Muscle layer of duodenum (tissue), 2 donors: ENCODE data around the gene ANTXR2.

Experiments used
- H3K27ac ChIP-seq: one replicate; pipeline ENCODE4 v1.7.0; 2013; ENCODE audit warnings: mild to moderate bottlenecking, low read length
- H3K27me3 ChIP-seq: one replicate; pipeline ENCODE4 v1.7.0; 2013; ENCODE audit warnings: low read depth, mild to moderate bottlenecking, control low read depth, low read length
- H3K36me3 ChIP-seq, 2 donors: one replicate each; pipeline ENCODE4 v1.7.0; 2013; ENCODE audit warnings: low read length in 2 of 2, control low read depth in 1 of 2, mild to moderate bottlenecking in 1 of 2; ENCODE audit not compliant: insufficient read depth in 2 of 2, control insufficient read depth in 1 of 2
- H3K4me1 ChIP-seq, 2 donors: one replicate each; pipeline ENCODE4 v1.7.0; 2013; ENCODE audit warnings: low read length in 2 of 2, mild to moderate bottlenecking in 2 of 2, control low read depth in 1 of 2, moderate library complexity in 1 of 2; ENCODE audit not compliant: insufficient read depth in 2 of 2, control insufficient read depth in 1 of 2
- H3K4me3 ChIP-seq, 2 donors: one replicate each; pipeline ENCODE4 v1.7.0; 2013; ENCODE audit warnings: low read length in 2 of 2, low read depth in 1 of 2, mild to moderate bottlenecking in 1 of 2
- H3K9me3 ChIP-seq, 2 donors: one replicate each; pipeline ENCODE4 v1.7.0; 2013; ENCODE audit warnings: low read length in 2 of 2, control low read depth in 1 of 2, mild to moderate bottlenecking in 1 of 2; ENCODE audit not compliant: control insufficient read depth in 1 of 2
- donor health status: healthy.

The ANTXR2 gene

DNA sequence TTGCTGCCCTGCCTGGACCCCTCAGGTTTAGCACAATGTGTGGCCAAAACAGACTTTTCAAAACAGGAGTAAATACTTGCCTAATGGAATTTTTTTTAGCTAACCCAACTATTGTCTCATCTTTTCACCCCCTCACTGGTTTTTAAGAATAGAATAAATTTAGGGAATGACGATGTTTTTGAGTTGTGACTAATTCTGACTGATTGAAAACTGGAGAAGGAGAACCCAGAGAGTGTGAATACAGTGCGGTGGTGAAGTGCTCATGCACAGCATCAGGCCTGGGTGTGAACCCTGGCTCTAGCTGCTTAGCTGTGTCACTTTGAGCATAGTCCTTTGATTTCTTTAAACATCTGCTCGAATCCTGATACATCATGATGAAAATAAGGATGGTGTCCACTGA, 10.5 kb downstream of the ANTXR2 start:
- Histone ChIP-seq H3K36me3 (peaks cover 18 to 26% of the 10 kb centered on the region in 2 donors), H3K4me1 (peaks cover 8 to 32% of the 10 kb centered on the region in 2 donors), H3K9me3 (no peaks in the 10 kb centered on the region), H3K4me3 (no peak overlapping the region), H3K27ac (no peak overlapping the region), H3K27me3 (no peaks in the 10 kb centered on the region)

GRCh38 chr4:80060804-80061203, 12.2 kb downstream of the ANTXR2 start:
- no peaks in the 10 kb centered on the region for H3K9me3 ChIP-seq
- H3K27ac ChIP-seq, result no peak overlapping the region
- H3K36me3 ChIP-seq, result peaks cover 7 to 21% of the 10 kb centered on the region in 2 donors
- no peaks in the 10 kb centered on the region for H3K27me3 ChIP-seq
- H3K4me3 ChIP-seq, result no peak overlapping the region
- H3K4me1 ChIP-seq, result peaks cover 8 to 26% of the 10 kb centered on the region in 2 donors

DNA sequence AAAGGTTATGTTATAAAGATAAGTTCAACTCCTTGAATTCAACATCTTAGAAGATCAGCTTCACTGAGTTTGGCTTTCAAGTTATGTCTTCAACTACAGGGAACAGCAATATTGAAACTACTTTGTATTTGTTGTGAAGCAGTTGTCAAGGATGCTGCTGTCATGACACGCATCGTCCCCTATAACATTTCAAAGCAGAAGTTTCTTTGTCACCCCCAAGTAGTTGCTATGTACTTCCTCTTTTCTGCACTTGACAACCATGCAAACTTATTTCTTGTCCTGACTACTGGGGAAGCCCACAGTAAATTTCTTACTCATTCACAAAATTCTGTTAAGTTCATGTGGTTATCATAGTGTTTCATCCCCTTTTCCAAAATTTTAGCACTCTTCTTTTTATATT, 14.3 kb downstream of the ANTXR2 start:
- Histone ChIP-seq H3K9me3 (no peaks in the 10 kb centered on the region), H3K27me3 (no peaks in the 10 kb centered on the region), H3K4me1 (peaks cover 8 to 36% of the 10 kb centered on the region in 2 donors), H3K27ac (peak overlapping the region; percentile 77), H3K4me3 (no peak overlapping the region), H3K36me3 (peaks cover 11 to 18% of the 10 kb centered on the region in 2 donors)

DNA sequence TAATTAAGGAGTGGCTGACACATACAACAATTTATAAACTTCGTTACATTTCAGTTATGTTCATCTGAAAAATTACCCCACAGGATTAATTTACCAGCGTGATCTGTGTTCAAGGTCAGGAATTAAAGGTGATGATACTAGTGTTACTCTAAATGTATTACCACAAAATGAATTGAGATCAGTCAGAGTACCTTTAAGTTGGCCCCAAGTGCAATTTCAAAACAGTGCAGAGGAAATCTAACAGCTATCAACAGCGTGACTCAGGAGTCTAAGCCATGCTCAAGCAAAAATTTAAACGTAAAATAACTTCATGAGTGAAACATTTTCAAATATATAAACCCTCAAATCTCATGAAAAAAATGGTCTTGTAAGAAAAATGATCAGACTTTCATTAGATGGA, 18.7 kb downstream of the ANTXR2 start:
- H3K27ac ChIP-seq, result peak overlapping the region; percentile 28
- peaks cover 13 to 40% of the 10 kb centered on the region in 2 donors for H3K4me1 ChIP-seq
- no peaks in the 10 kb centered on the region for H3K27me3 ChIP-seq
- H3K4me3 ChIP-seq, result no peak overlapping the region
- peaks cover 12 to 25% of the 10 kb centered on the region in 2 donors for H3K36me3 ChIP-seq
- H3K9me3 ChIP-seq, result no peaks in the 10 kb centered on the region

DNA sequence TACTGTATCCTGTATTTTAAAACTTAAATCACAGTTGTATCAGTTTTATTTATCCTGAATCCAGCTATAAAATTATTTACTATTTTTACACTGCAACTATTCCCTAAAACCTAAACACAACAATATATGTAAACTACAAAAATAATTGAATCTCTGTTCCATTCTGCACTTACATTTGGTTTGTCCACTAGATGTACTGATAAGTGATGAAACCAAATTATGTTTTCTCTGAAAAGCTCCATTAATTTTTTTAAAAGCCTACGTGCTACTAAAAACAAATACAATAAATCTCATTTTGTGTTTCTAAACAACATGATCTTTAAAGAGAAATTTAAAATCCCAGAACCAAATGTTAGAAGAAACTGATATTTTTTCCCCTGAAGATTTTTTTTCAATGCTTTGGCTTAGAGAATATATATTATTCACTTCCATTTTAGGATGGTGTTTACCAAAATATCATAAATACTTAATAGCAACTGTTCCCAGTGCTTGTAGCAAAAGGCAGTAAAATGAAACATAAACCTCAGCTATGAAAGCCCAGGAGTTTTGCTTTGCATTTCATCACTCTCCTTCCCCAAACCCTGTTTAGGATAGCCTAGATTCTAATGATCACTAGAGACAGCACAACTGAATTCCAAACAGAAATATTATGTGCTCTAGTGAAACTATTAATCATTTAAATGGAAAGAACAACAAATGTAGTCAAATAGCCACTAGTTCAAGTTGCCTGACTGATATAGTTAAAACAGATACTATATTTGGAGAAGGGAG, 19.7 kb downstream of the ANTXR2 start:
- Histone ChIP-seq H3K4me1 (peaks cover 11 to 31% of the 10 kb centered on the region in 2 donors), H3K27ac (peak overlapping the region; percentile 28), H3K4me3 (no peak overlapping the region), H3K9me3 (no peaks in the 10 kb centered on the region), H3K36me3 (peaks cover 12 to 26% of the 10 kb centered on the region in 2 donors), H3K27me3 (no peaks in the 10 kb centered on the region)

DNA sequence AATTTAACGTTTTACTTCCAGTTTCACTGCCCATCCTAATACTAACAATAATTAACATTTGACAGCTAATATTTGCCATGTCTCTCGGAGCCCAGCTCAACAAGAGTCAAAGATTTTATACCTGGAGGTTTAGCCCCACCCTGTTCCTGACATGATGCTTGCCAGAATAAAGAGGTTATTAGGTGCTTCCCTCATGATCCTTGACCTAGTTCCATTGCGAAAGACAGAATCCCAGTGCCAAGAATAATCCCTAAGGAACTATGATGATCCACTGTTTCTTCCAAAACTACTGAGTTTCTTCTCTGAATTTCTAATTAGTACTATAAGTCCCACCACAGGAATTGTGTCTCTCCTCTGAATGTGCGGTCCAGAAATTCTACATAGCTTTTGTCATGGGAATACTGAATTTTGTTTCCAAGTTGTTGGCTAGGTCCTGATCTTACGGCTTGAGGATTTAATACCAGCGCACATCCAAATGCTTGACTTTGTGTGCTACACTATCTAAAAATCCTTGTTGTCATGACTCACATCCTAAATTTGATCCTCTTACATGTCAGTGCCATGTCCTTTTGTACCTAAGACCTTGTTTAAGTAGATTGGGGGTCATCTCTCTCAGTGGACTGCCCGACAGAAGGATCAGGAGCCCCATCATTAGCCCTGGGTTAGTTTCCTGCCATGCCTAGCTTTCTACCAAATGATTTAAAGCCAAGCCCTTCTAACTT, 23.1 kb downstream of the ANTXR2 start:
- Histone ChIP-seq H3K4me3 (no peak overlapping the region), H3K36me3 (peaks cover 13 to 26% of the 10 kb centered on the region in 2 donors), H3K4me1 (peaks cover 6 to 36% of the 10 kb centered on the region in 2 donors), H3K9me3 (no peaks in the 10 kb centered on the region), H3K27ac (peak overlapping the region; percentile 14), H3K27me3 (no peaks in the 10 kb centered on the region)

GRCh38 chr4:80049402-80049801, 23.6 kb downstream of the ANTXR2 start:
- Histone ChIP-seq H3K27me3 (no peaks in the 10 kb centered on the region), H3K4me3 (no peak overlapping the region), H3K4me1 (peaks cover 6 to 38% of the 10 kb centered on the region in 2 donors), H3K27ac (no peak overlapping the region), H3K36me3 (peaks cover 10 to 24% of the 10 kb centered on the region in 2 donors), H3K9me3 (no peaks in the 10 kb centered on the region)

DNA sequence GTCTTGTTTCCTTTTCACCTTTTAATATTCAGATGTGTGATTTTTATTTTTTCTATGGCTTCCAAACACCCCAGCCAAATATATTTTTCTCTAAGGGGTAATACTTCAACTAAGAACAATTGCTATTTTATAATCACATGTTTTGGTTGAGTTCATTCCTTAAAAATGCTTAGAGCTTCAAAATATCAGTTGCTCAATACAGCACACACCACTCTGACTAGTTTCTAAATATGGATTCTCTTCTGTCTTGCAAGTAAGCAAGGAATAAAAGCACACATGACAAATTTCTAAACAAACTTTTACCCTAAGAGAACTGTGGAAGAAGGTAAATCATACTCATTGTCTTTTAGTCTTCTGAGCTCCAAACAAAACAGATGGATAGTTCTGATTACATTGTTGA, 27.2 kb downstream of the ANTXR2 start:
- H3K27ac ChIP-seq, result peak overlapping the region; percentile 42
- H3K9me3 ChIP-seq, result no peaks in the 10 kb centered on the region
- H3K36me3 ChIP-seq, result peaks cover 10 to 15% of the 10 kb centered on the region in 2 donors
- H3K4me1 ChIP-seq, result peaks cover 6 to 45% of the 10 kb centered on the region in 2 donors
- no peak overlapping the region for H3K4me3 ChIP-seq
- no peaks in the 10 kb centered on the region for H3K27me3 ChIP-seq

DNA sequence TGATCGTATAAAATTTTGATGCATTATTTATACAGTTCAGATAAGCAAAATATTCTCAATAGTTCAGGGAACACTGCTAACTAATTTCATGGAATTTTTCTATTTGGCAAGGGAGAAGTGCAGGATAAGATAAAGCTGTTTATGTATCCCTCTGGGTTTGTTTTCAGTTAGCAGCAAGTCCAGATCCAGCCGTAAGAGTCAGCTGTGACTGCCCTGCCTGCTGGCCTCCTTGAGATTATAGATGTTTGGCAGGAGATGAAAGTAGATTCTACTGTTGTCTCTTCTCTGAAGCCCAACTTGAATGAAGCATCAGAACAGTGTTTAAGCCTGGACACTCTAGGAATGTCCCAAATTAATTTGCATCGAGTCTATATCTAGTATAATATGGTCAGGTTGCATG, 29.5 kb downstream of the ANTXR2 start:
- H3K4me1 ChIP-seq, result peaks cover 0 to 38% of the 10 kb centered on the region in 2 donors

GRCh38 chr4:80042821-80043220, 30.2 kb downstream of the ANTXR2 start:
- Histone ChIP-seq H3K27me3 (no peaks in the 10 kb centered on the region), H3K36me3 (peaks cover 0 to 5% of the 10 kb centered on the region in 2 donors), H3K4me1 (peaks cover 1 to 44% of the 10 kb centered on the region in 2 donors), H3K4me3 (no peak overlapping the region), H3K9me3 (no peaks in the 10 kb centered on the region), H3K27ac (no peak overlapping the region)

More for the DNA sequence above, 29.5 kb downstream of the ANTXR2 start:
- H3K27ac ChIP-seq, result peak overlapping the region; percentile 8
- no peaks in the 10 kb centered on the region for H3K27me3 ChIP-seq
- H3K4me3 ChIP-seq, result no peak overlapping the region
- peaks cover 0 to 5% of the 10 kb centered on the region in 2 donors for H3K36me3 ChIP-seq
- no peaks in the 10 kb centered on the region for H3K9me3 ChIP-seq

- peaks cover 6 to 45% of the 10 kb centered on the region in 2 donors for H3K4me1 ChIP-seq
- no peaks in the 10 kb centered on the region for H3K9me3 ChIP-seq
- peak overlapping the region; percentile 48 for H3K27ac ChIP-seq
- no peak overlapping the region for H3K4me3 ChIP-seq
- H3K36me3 ChIP-seq, result no peaks in the 10 kb centered on the region
- no peaks in the 10 kb centered on the region for H3K27me3 ChIP-seq
These were observed 35.2 kb downstream of the ANTXR2 start for GRCh38 chr4:80037864-80038263.
